ENCODE measurements around the gene TSPEAR. TPM values are rescaled to one million over a fixed set of nuclear protein-coding genes. Genes with fewer than 3 reads are reported as not detected.

The TSPEAR gene
- total and polyA plus RNA-seq, 2 donors (not counting 1 experiment from before 2014, with no cell fraction given), result not detected

GRCh38 chr21:44585892-44586291 is 125.5 kb downstream of the TSPEAR start:
- H3K36me3 ChIP-seq (ENCODE audit: control insufficient read depth, insufficient read depth, low read length), result no peaks in the 10 kb centered on the region
- no peaks in the 10 kb centered on the region for H3K27me3 ChIP-seq (ENCODE audit: control insufficient read depth, insufficient read depth, low read length)
- no peak for TF ChIP-seq CTCF (conservative IDR thresholded peaks at IDR 0.05 in 1 of 2, IDR thresholded peaks at IDR 0.05 in 1 of 2; ENCODE audit: low read depth in 1 of 2, low read length in 2 of 2)
- TF ChIP-seq EZH2 (IDR thresholded peaks at IDR 0.05; ENCODE audit: low read length, missing control alignments), result no peak
- H3K4me1 ChIP-seq (ENCODE audit: control insufficient read depth, extremely low read depth, insufficient read depth, low read length), result no peaks in the 10 kb centered on the region
- H3K4me2 ChIP-seq (ENCODE audit: extremely low read depth, insufficient read depth, low read length), result no peak overlapping the region
- H3K27ac ChIP-seq (ENCODE audit: insufficient read depth, low read length), result no peak overlapping the region
- no peak overlapping the region for H2AFZ ChIP-seq (ENCODE audit: low read length)
- no peak for DNase-seq (ENCODE audit: low read depth in 2 of 2)
- no peaks in the 10 kb centered on the region for H4K20me1 ChIP-seq (ENCODE audit: control insufficient read depth, extremely low read depth, insufficient read depth, low read length)
- no peaks in the 10 kb centered on the region for H3K9me3 ChIP-seq (ENCODE audit: control insufficient read depth, insufficient read depth, low read depth, low read length)
- no peaks in the 10 kb centered on the region for H3K79me2 ChIP-seq (ENCODE audit: control insufficient read depth, insufficient read depth, low read length)
- H3K9ac ChIP-seq (ENCODE audit: insufficient read depth, low read length), result no peak overlapping the region
- no peak overlapping the region for H3K4me3 ChIP-seq (replicated peaks in 1 of 4; ENCODE audit: control extremely low read depth in 1 of 4, insufficient read depth in 1 of 4, low read depth in 3 of 4, low read length in 4 of 4)

GRCh38 chr21:44583800-44584147 is 127.6 kb downstream of the TSPEAR start:
- no peak for DNase-seq (ENCODE audit: low read depth in 2 of 2)
- TF ChIP-seq CTCF (conservative IDR thresholded peaks at IDR 0.05 in 1 of 2, IDR thresholded peaks at IDR 0.05 in 1 of 2; ENCODE audit: low read depth in 1 of 2, low read length in 2 of 2) (no peak), EZH2 (IDR thresholded peaks at IDR 0.05; ENCODE audit: low read length, missing control alignments) (no peak)
- no peaks in the 10 kb centered on the region for H4K20me1 ChIP-seq (ENCODE audit: control insufficient read depth, extremely low read depth, insufficient read depth, low read length)
- H3K9ac ChIP-seq (ENCODE audit: insufficient read depth, low read length), result no peak overlapping the region
- no peaks in the 10 kb centered on the region for H3K79me2 ChIP-seq (ENCODE audit: control insufficient read depth, insufficient read depth, low read length)
- no peaks in the 10 kb centered on the region for H3K9me3 ChIP-seq (ENCODE audit: control insufficient read depth, insufficient read depth, low read depth, low read length)
- H3K4me1 ChIP-seq (ENCODE audit: control insufficient read depth, extremely low read depth, insufficient read depth, low read length), result no peaks in the 10 kb centered on the region
- no peaks in the 10 kb centered on the region for H3K36me3 ChIP-seq (ENCODE audit: control insufficient read depth, insufficient read depth, low read length)
- H3K27ac ChIP-seq (ENCODE audit: insufficient read depth, low read length), result no peak overlapping the region
- H3K4me3 ChIP-seq (replicated peaks in 1 of 4; ENCODE audit: control extremely low read depth in 1 of 4, insufficient read depth in 1 of 4, low read depth in 3 of 4, low read length in 4 of 4), result no peak overlapping the region
- no peaks in the 10 kb centered on the region for H3K27me3 ChIP-seq (ENCODE audit: control insufficient read depth, insufficient read depth, low read length)
- H3K4me2 ChIP-seq (ENCODE audit: extremely low read depth, insufficient read depth, low read length), result no peak overlapping the region
- no peak overlapping the region for H2AFZ ChIP-seq (ENCODE audit: low read length)

GRCh38 chr21:44583089-44583799 is 128.1 kb downstream of the TSPEAR start:
- no peaks in the 10 kb centered on the region for H3K27me3 ChIP-seq (ENCODE audit: control insufficient read depth, insufficient read depth, low read length)
- H2AFZ ChIP-seq (ENCODE audit: low read length), result no peak overlapping the region

More at GRCh38 chr21:44583089-44583799, 128.1 kb downstream of the TSPEAR start:
- no peaks in the 10 kb centered on the region for H3K4me1 ChIP-seq (ENCODE audit: control insufficient read depth, extremely low read depth, insufficient read depth, low read length)
- no peak overlapping the region for H3K4me2 ChIP-seq (ENCODE audit: extremely low read depth, insufficient read depth, low read length)
- no peak overlapping the region for H3K27ac ChIP-seq (ENCODE audit: insufficient read depth, low read length)
- no peaks in the 10 kb centered on the region for H3K9me3 ChIP-seq (ENCODE audit: control insufficient read depth, insufficient read depth, low read depth, low read length)
- TF ChIP-seq EZH2 (IDR thresholded peaks at IDR 0.05; ENCODE audit: low read length, missing control alignments) (no peak), CTCF (conservative IDR thresholded peaks at IDR 0.05 in 1 of 2, IDR thresholded peaks at IDR 0.05 in 1 of 2; ENCODE audit: low read depth in 1 of 2, low read length in 2 of 2) (no peak)
- DNase-seq (ENCODE audit: low read depth in 2 of 2), result no peak
- H3K4me3 ChIP-seq (replicated peaks in 1 of 4; ENCODE audit: control extremely low read depth in 1 of 4, insufficient read depth in 1 of 4, low read depth in 3 of 4, low read length in 4 of 4), result no peak overlapping the region
- no peaks in the 10 kb centered on the region for H3K36me3 ChIP-seq (ENCODE audit: control insufficient read depth, insufficient read depth, low read length)
- no peak overlapping the region for H3K9ac ChIP-seq (ENCODE audit: insufficient read depth, low read length)
- no peaks in the 10 kb centered on the region for H4K20me1 ChIP-seq (ENCODE audit: control insufficient read depth, extremely low read depth, insufficient read depth, low read length)
- H3K79me2 ChIP-seq (ENCODE audit: control insufficient read depth, insufficient read depth, low read length), result no peaks in the 10 kb centered on the region

Data from fibroblast of lung (primary cell).